ENCODE results near the gene FUOM.

- no peak for TF ChIP-seq CTCF (conservative IDR thresholded peaks at IDR 0.05; ENCODE audit: low read length)
- TF ChIP-seq EZH2phosphoT487 (IDR thresholded peaks at IDR 0.05; ENCODE audit: borderline replicate concordance, low read depth, low read length) = no peak
Measured at GRCh38 chr10:133312769-133313145, 45.1 kb downstream of the FUOM start.

Measured in OCI-LY7 (cell line).